Peyer's patch (tissue), 4 donors: ENCODE results near the gene DAND5. TPM values are rescaled to one million over a fixed set of nuclear protein-coding genes. Genes with fewer than 3 reads are reported as not detected.
A peak's percentile ranks its signal among the peaks of the same experiment; 100 is the strongest.

Source experiments
- DNase-seq, 3 donors: peaks; one replicate each; pipeline ENCODE4 v3.0.0-alpha.2; 2017 to 2019
- H3K27ac ChIP-seq, 4 donors: fragments of 200-600 bp; sonication (generic); one replicate each; pipeline ENCODE4 v1.5.1; 2016 to 2019
- H3K27me3 ChIP-seq, 2 donors: fragments of 200-600 bp; sonication (generic); one replicate each; pipeline ENCODE4 v1.5.1; 2019
- H3K36me3 ChIP-seq, 3 donors: fragments of 200-600 bp; sonication (generic); one replicate each; pipeline ENCODE4 v1.5.1; 2016 to 2019
- H3K4me1 ChIP-seq, 4 donors: fragments of 200-600 bp; sonication (generic); one replicate each; pipeline ENCODE4 v1.5.1; 2016 to 2019
- H3K4me3 ChIP-seq, 4 donors: fragments of 200-600 bp; sonication (generic); 1 replicate in 3 of 4; 2 replicates in 1 of 4; pipeline ENCODE4 v1.5.1; 2016 to 2019; ENCODE audit warnings: mild to moderate bottlenecking in 1 of 4
- H3K9me3 ChIP-seq, 4 donors: fragments of 200-600 bp; sonication (generic); one replicate each; pipeline ENCODE4 v1.5.1; 2016 to 2019; ENCODE audit warnings: mild to moderate bottlenecking in 1 of 4
- CTCF ChIP-seq, 6 experiments: fragments of 450-650 bp in 4 of 6; fragments of 200-600 bp in 2 of 6; sonication (generic) in 1 of 6; IDR thresholded peaks; one replicate each; pipeline ENCODE4 v1.5.1; 2017 to 2019; ENCODE audit warnings: antibody characterized with exemption in 6 of 6, mild to moderate bottlenecking in 3 of 6, moderate library complexity in 1 of 6
- POLR2A ChIP-seq, 2 donors: fragments of 450-650 bp; IDR thresholded peaks; one replicate each; pipeline ENCODE4 v1.5.1; 2017; ENCODE audit warnings: antibody characterized with exemption in 2 of 2, mild to moderate bottlenecking in 2 of 2, moderate library complexity in 2 of 2
- total RNA-seq, 4 donors: library from RNA; depleted of rRNA; stranded (reverse); fragments of >200 nt; gene quantifications; one replicate each; pipeline ENCODE4 v1.1.0, GENCODE V29; 2016

Gene DAND5
- total RNA-seq, 4 donors from 2014 or later: 2.1 TPM; not detected in 3

GRCh38 chr19:13012390-13012689 is 43.0 kb downstream of the DAND5 start:
- peaks cover 0 to 80% (median 4%) of the 10 kb centered on the region in 4 donors for H3K4me1 ChIP-seq

GRCh38 chr19:13012690-13013608 is 43.6 kb downstream of the DAND5 start:
- peak in 2 of 3 donors; percentile 86 to 91 for DNase-seq
- no peaks in the 10 kb centered on the region for H3K27me3 ChIP-seq
- H3K4me3 ChIP-seq: peak overlapping the region; percentile 17 to 51 (median 36)
- H3K9me3 ChIP-seq: peaks cover 0 to 3% (median 0%) of the 10 kb centered on the region in 4 donors
- H3K27ac ChIP-seq: peak overlapping the region; percentile 46 to 80 (median 62)
- peaks cover 0 to 80% (median 4%) of the 10 kb centered on the region in 4 donors for H3K4me1 ChIP-seq
- H3K36me3 ChIP-seq: no peaks in the 10 kb centered on the region
- TF ChIP-seq POLR2A (IDR thresholded peaks at IDR 0.05) (no peak), CTCF (IDR thresholded peaks at IDR 0.05) (no peak)

More at GRCh38 chr19:13012390-13012689, 43.0 kb downstream of the DAND5 start:
- DNase-seq: no peak
- H3K27me3 ChIP-seq: no peaks in the 10 kb centered on the region
- H3K27ac ChIP-seq: peak overlapping the region; percentile 8 to 80 (median 62)
- peak overlapping the region in 3 of 4 donors; percentile 30 to 51 (median 42) for H3K4me3 ChIP-seq
- peaks cover 0 to 3% (median 0%) of the 10 kb centered on the region in 4 donors for H3K9me3 ChIP-seq
- TF ChIP-seq CTCF (IDR thresholded peaks at IDR 0.05) (no peak), POLR2A (IDR thresholded peaks at IDR 0.05) (no peak)
- H3K36me3 ChIP-seq: no peaks in the 10 kb centered on the region

GRCh38 chr19:13013649-13014048 is 44.3 kb downstream of the DAND5 start:
- DNase-seq: no peak
- peaks cover 0 to 3% (median 0%) of the 10 kb centered on the region in 4 donors for H3K9me3 ChIP-seq
- H3K27me3 ChIP-seq: no peaks in the 10 kb centered on the region
- H3K27ac ChIP-seq: peak overlapping the region; percentile 8 to 80 (median 50)
- H3K4me3 ChIP-seq: peak overlapping the region in 3 of 4 donors; percentile 30 to 51 (median 42)
- peaks cover 0 to 79% (median 4%) of the 10 kb centered on the region in 4 donors for H3K4me1 ChIP-seq
- TF ChIP-seq POLR2A (IDR thresholded peaks at IDR 0.05) (no peak), CTCF (IDR thresholded peaks at IDR 0.05) (no peak)
- H3K36me3 ChIP-seq: no peaks in the 10 kb centered on the region

- Histone ChIP-seq H3K4me1 (peaks cover 0 to 81% (median 4%) of the 10 kb centered on the region in 4 donors), H3K27me3 (no peaks in the 10 kb centered on the region), H3K9me3 (no peaks in the 10 kb centered on the region), H3K36me3 (no peaks in the 10 kb centered on the region), H3K4me3 (peak overlapping the region in 3 of 4 donors; percentile 30 to 51 (median 42)), H3K27ac (peak overlapping the region in 3 of 4 donors; percentile 23 to 80 (median 55))
- TF ChIP-seq CTCF (IDR thresholded peaks at IDR 0.05) (no peak), POLR2A (IDR thresholded peaks at IDR 0.05) (no peak)
- DNase-seq: peak in 1 of 3 donors; percentile 60
These were observed 44.9 kb downstream of the DAND5 start for GRCh38 chr19:13014101-13014920.

GRCh38 chr19:13014921-13015280 is 45.5 kb downstream of the DAND5 start:
- H3K27ac ChIP-seq: peak overlapping the region in 3 of 4 donors; percentile 23 to 92 (median 33)
- H3K4me1 ChIP-seq: peaks cover 0 to 75% (median 4%) of the 10 kb centered on the region in 4 donors
- no peaks in the 10 kb centered on the region for H3K27me3 ChIP-seq
- no peak for TF ChIP-seq CTCF (IDR thresholded peaks at IDR 0.05)
- TF ChIP-seq POLR2A (IDR thresholded peaks at IDR 0.05): no peak
- no peaks in the 10 kb centered on the region for H3K36me3 ChIP-seq
- no peaks in the 10 kb centered on the region for H3K9me3 ChIP-seq
- H3K4me3 ChIP-seq: no peak overlapping the region
- DNase-seq: no peak
